HG03460 (cell line): ENCODE measurements around the gene ADAR.
A peak's percentile ranks its signal among the peaks of the same experiment; 100 is the strongest.

Experiments
- ATAC-seq: cut with Tn5 transposase; IDR thresholded peaks from one replicate; pipeline ENCODE4 v1.9.1; 2021; ENCODE audit not compliant: unreplicated experiment

Gene ADAR

GRCh38 chr1:154559466-154560044, 48.4 kb downstream of the ADAR start:
- ATAC-seq, result no peak

- ATAC-seq, result peak; percentile 79
Measured at GRCh38 chr1:154558720-154559465, 49.1 kb downstream of the ADAR start.

DNA sequence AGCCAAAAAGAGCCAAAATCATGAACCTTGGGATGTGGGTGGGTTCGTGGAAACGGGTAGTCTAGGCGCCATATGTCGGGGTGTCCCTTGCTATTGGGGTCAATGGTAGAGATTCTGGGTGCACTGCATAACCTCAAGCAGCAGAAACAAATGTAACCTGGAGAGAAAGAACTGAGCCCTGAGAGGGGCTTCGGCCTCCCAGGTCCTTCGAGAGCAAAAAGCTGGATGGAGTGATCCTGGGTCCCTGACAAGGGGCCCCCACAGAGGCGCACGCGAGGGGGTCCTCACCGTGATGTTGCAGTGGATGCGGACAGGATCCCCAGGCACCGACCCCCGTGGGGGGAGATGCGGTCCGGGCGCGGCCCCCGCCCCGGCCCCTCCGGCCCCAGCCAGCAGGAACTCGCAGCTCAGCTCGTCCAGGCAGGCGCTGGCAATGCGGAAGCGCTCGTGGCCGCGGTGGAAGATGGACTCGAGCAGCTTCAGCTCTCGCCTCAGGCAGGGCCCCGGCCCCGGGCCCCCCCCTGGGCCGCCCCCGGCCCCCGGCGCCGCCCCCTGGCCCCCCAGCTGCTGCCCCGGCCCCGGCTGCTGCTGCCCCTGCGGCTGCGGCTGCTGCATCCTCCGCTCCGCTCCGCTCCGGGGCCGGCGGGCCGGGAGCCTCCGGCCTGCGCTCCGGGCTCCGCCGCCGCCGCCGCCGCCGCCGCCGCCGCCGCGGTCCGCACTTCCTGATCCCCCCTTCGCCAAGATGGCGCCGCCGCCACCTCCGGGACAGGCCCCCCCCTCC, 49.9 kb downstream of the ADAR start, which contains the start of gene UBE2Q1:
TSS of gene UBE2Q1 (minus strand) at position 724 of the 781 bp plus-strand sequence. CDS start at position 615, 109 bp downstream.
- ATAC-seq, result peak; percentile 14

GRCh38 chr1:154557248-154557938, 50.6 kb downstream of the ADAR start:
- no peak for ATAC-seq

GRCh38 chr1:154556422-154556821, 51.6 kb downstream of the ADAR start:
- no peak for ATAC-seq

DNA sequence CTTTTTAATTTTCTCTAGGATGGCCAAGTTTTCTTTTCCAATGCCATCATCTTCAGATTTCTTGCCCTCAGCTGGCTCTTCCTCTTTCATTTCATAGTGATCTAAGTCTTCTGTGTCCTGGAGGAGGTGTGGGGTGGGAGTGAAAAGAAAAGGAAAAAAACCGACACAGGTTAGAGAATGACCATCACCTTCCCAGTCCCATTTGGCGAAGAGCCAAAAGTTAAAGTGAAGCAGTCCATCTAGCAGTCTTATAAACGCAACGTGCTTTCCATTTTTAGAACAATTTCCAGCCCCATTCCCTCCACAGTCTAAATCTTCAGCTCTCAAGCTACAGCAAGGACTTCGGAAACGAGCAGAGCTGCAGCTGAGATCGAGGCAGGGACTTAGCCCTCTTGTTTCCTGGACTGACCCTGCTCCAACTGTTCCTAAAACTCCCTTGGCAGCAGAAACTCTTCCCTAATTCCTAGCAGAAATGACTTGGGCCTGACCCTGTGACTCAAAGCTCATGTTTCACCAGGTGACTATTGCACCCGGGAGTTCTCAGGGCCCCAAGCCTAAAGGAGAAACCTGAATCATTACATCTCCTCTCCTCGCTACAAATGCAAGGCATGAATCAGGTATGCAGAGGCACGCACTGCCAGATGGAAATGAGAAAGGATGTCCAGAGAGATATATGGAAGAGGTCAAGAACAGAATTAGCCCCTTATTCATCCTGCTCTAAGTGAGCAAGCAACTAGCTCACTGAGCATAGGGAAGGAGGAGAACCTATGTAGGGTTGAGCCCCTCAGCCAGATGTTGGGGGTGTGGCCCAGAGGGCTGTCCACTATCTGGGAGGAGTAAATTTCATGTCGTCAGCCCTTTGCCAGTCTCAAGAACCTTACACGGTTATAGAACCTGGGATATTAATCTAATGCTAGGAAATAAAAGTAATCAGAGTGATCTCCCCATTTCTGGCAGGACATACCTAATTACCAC, 54.6 kb downstream of the ADAR start:
- no peak for ATAC-seq

DNA sequence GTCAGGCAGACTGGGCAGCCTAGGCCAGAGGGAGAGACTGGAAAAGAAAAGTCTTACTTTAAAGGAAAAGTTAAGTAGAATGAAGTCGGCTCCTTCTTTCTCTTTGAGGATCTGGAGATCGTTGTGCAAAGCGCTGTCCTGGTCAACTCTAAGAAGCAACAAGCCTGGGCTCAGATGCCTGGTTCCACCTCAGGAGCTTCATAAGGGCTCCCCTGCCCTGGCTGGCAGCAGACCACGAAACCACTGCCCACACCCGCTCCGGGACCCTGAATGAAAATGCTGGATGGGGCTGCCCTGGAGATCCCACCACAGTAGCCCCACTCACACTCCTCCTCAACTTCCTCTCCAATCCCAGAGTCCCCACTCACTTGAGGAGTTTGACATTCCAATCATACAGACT, 56.0 kb downstream of the ADAR start:
- no peak for ATAC-seq

- ATAC-seq, result no peak
Measured at GRCh38 chr1:154551474-154551873, 56.5 kb downstream of the ADAR start.

GRCh38 chr1:154550657-154551056, 57.3 kb downstream of the ADAR start:
- no peak for ATAC-seq

DNA sequence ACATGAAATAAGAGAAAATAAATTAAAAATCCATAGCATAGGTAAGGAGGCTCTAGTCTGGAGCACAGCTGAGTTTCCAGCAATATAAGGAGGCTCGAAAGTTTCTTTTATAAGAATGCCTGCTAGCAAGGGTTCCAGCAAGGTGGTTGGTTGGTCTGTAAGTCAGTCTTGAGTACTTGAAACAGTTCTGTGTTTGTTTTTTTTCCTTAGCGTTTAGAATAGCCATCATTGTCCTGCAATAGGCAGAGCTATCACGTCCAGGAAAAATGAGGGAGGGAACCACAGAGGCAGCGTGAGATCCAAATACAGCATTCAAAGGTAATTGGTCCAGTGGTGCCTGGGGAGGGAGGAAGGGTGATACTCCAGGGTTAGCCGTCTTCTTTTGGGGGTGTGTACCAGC, 57.9 kb downstream of the ADAR start:
- no peak for ATAC-seq

- ATAC-seq, result no peak
Measured at GRCh38 chr1:154549202-154549770, 58.7 kb downstream of the ADAR start.

DNA sequence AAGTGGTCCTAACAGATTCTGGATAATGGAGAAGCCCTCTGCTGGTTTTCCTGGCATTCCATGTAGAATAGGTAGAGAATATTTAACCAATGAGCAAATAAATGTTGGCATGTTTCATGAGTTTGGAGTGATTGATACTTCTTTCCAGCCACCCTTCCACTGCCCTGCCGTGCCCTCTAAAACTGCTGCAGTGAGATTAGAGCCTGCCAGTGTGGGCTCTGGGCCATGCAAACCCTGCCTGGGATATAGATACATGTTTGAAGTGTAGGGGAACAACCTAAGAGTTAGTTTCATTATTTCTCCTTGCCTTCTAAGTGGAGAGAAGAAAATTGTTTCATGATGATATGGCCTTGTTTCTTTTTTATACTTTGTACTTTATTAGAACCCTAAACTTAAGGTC, 60.0 kb downstream of the ADAR start:
- no peak for ATAC-seq

- no peak for ATAC-seq
Measured at GRCh38 chr1:154547105-154547732, 60.8 kb downstream of the ADAR start.

GRCh38 chr1:154546264-154547063, 61.5 kb downstream of the ADAR start:
- no peak for ATAC-seq

DNA sequence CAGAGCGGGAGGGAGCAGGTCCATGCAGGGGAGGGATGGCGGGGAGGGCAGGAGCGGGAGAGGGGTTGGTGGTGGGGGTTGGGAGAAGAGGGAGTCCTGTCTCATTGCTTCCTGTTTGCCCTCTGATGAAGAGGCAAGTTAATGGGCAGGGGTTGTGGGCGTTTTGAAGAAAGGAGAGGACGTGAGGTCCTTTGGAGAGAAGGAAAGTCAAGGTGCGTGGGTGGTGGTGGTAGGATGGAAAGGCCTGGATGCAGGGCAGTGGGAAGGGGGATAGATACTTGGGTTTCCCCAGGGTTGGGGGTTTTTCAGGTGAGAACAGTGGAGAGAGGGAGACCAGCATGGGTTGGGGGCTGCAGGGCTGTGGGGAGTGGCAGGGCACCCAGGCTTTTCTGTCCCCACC, 66.8 kb downstream of the ADAR start:
- no peak for ATAC-seq

DNA sequence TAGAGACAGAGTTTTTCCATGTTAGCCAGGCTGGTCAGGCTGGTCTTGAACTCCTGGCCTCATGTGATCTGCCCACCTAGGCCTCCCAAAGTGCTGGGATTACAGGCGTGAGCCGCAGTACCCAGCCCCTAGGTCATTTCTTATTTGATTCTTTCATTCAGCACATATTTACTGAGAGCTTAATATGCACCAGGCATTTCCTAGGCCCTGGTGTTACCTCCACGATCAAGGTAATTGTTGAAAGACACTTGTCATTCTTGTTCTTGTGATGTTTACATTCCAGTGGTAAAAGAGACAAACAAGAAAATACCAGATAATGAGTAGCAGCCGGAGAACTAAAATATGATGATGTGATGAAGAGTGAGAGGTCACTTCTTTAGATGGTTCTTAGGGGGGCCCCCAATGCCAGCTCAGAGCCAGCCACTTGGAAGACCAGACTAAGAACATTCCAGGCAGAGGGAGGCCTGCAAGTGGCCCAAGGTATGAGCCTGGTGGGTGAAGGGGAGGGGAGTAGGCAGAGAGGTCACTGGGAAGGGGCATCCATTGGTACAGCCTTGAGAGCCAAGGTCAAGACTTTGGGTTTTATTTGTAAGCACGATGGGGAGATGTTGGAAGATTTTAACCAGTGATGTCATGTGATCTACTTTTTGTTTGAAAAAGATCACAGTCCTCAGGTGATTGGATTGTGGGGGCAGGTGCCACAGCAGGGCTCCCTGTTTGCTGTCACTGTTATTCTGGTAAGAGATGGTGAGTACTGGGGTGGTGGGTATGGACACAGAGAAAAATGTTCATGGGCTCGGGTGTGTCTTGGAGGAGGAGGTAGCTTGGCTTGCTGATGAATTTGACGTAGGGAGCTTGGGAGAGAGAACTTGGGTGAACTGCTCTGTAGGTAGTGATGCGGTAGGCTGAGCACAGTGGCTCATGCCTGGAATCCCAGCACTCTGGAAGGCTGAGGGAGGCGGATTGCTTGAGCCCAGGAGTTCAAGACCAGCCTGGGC, 68.2 kb downstream of the ADAR start:
- no peak for ATAC-seq

- ATAC-seq, result no peak
Measured at GRCh38 chr1:154536570-154536969, 71.4 kb downstream of the ADAR start.
